ENCODE data around the gene CD320.
"Not testable (repeated sequence)": the region's sequence is repeated elsewhere in the genome, so short reads cannot be mapped to it uniquely, and the experiment has no call there.

Gene CD320

DNA sequence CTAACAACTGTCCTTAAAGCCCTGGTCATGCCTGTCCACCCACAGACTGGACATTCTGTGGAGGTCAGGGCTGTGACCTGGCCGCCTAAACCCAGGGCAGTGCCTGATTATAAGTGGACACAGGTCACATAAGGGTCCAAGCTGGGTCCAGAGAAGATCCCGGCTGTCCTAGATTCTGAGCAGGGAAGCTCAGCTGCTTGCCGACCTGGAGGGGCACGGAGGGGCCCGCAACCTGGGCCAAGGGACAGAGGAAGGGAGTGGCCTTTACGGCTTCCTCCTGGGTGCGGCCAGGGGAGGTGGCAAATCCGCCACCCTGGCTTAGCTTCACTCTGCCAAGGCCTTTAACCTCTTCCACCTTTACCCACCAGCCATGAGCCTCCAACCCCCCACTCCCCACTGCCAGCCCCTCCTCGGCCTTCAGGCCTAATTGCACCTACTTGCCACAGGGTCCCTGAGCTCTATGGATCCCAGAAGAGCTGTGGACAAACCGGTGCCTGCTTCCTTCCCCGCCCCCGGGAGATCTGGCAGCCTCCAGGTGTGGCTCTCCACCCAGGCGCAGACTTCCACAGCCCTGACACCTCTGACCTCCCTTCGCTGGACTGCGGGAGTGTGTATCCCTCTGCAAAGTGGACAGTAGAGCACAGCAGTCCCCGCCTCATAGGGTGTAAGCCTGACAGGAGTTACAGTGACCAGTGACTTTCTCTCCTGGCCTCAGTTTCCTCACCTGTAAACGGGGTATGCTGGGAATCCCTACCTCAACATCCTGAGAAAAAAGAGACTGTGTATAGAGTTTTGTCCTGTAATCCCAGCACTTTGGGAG is 1.7 kb downstream of the CD320 start:
- H3K9ac ChIP-seq (ENCODE audit: low read length): no peak overlapping the region
- H3K27ac ChIP-seq (ENCODE audit: low read depth, low read length): no peak overlapping the region
- peaks cover 34% of the 10 kb centered on the region for H3K36me3 ChIP-seq (ENCODE audit: control insufficient read depth, insufficient read depth, low read length)
- peaks cover 25% of the 10 kb centered on the region; the same call in 1 of the 2 replicates for H3K4me1 ChIP-seq (ENCODE audit: control insufficient read depth, insufficient read depth, low read length)
- no peak overlapping the region; the same call in 1 of the 2 replicates for H3K4me3 ChIP-seq (ENCODE audit: low read depth, low read length)
- H3K27me3 ChIP-seq (ENCODE audit: control insufficient read depth, insufficient read depth, low read length): no peaks in the 10 kb centered on the region
- H3K9me3 ChIP-seq (ENCODE audit: control insufficient read depth, insufficient read depth, low read depth, low read length): no peaks in the 10 kb centered on the region

DNA sequence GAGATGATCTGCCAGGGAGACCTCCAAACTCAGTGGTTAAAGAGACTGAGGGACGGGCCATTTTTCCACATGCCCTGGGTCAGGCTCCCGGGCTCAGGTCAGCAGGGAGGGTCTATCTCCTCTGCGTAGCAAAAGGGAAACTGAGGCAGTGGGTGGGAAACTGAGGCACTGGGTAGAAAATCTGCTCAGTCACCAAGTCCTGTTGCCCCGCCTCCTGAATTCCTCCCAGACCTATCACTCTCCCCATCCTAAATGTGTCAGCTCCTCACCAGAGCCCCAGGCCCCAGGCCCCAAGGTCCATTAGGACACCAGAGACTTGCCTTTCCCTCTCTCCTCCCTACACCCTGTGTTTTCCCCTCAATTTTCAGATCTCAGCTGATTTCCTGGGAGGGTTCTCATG is 2.4 kb downstream of the CD320 start:
- Histone ChIP-seq H3K9me3 (ENCODE audit: control insufficient read depth, insufficient read depth, low read depth, low read length) (no peaks in the 10 kb centered on the region), H3K9ac (ENCODE audit: low read length) (no peak overlapping the region), H3K36me3 (ENCODE audit: control insufficient read depth, insufficient read depth, low read length) (peaks cover 27% of the 10 kb centered on the region), H3K4me1 (ENCODE audit: control insufficient read depth, insufficient read depth, low read length) (peaks cover 25% of the 10 kb centered on the region; the same call in 1 of the 2 replicates), H3K27me3 (ENCODE audit: control insufficient read depth, insufficient read depth, low read length) (no peaks in the 10 kb centered on the region), H3K4me3 (ENCODE audit: low read depth, low read length) (no peak overlapping the region), H3K27ac (ENCODE audit: low read depth, low read length) (no peak overlapping the region)

- Histone ChIP-seq H3K9ac (ENCODE audit: low read length) (no peak overlapping the region), H3K27me3 (ENCODE audit: control insufficient read depth, insufficient read depth, low read length) (no peaks in the 10 kb centered on the region), H3K4me3 (ENCODE audit: low read depth, low read length) (0 out of 2 replicates have a peak overlapping the region, but pooled peaks have one; percentile 21), H3K36me3 (ENCODE audit: control insufficient read depth, insufficient read depth, low read length) (peaks cover 23% of the 10 kb centered on the region), H3K9me3 (ENCODE audit: control insufficient read depth, insufficient read depth, low read depth, low read length) (no peaks in the 10 kb centered on the region), H3K4me1 (ENCODE audit: control insufficient read depth, insufficient read depth, low read length) (peaks cover 25% of the 10 kb centered on the region; the same call in 1 of the 2 replicates), H3K27ac (ENCODE audit: low read depth, low read length) (no peak overlapping the region)
Observed at GRCh38 chr19:8304841-8305621, 3.1 kb downstream of the CD320 start.

- Histone ChIP-seq H3K36me3 (ENCODE audit: control insufficient read depth, insufficient read depth, low read length) (peaks cover 15% of the 10 kb centered on the region), H3K4me3 (ENCODE audit: low read depth, low read length) (no peak overlapping the region), H3K9ac (ENCODE audit: low read length) (no peak overlapping the region), H3K27ac (ENCODE audit: low read depth, low read length) (no peak overlapping the region), H3K27me3 (ENCODE audit: control insufficient read depth, insufficient read depth, low read length) (no peaks in the 10 kb centered on the region), H3K9me3 (ENCODE audit: control insufficient read depth, insufficient read depth, low read depth, low read length) (no peaks in the 10 kb centered on the region), H3K4me1 (ENCODE audit: control insufficient read depth, insufficient read depth, low read length) (peaks cover 18% of the 10 kb centered on the region; the same call in 1 of the 2 replicates)
Observed at GRCh38 chr19:8302734-8303133, 5.4 kb downstream of the CD320 start.

DNA sequence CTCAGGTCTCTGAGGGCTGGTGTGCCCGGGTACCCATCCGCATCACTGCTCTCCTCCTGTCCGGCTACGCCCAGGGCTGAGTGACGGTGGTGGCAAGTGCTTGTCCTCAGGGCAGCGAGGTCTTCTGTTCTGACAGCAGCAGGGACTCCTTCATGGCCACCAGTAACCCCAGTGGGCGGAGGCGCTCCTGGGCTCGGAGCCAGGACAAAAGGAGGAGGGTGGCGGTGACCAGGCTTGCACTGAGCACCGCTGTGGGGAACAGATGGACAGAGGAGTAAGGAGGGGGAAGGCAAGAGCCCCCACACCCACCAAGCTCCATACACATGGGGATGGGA is 5.8 kb downstream of the CD320 start:
- H3K9ac ChIP-seq (ENCODE audit: low read length): no peak overlapping the region
- no peaks in the 10 kb centered on the region for H3K9me3 ChIP-seq (ENCODE audit: control insufficient read depth, insufficient read depth, low read depth, low read length)
- no peaks in the 10 kb centered on the region for H3K27me3 ChIP-seq (ENCODE audit: control insufficient read depth, insufficient read depth, low read length)
- no peak overlapping the region for H3K27ac ChIP-seq (ENCODE audit: low read depth, low read length)
- peaks cover 14% of the 10 kb centered on the region; the same call in 1 of the 2 replicates for H3K4me1 ChIP-seq (ENCODE audit: control insufficient read depth, insufficient read depth, low read length)
- H3K36me3 ChIP-seq (ENCODE audit: control insufficient read depth, insufficient read depth, low read length): peaks cover 15% of the 10 kb centered on the region
- no peak overlapping the region for H3K4me3 ChIP-seq (ENCODE audit: low read depth, low read length)

- not testable (repeated sequence) for H3K9ac ChIP-seq (ENCODE audit: low read length); H3K36me3 ChIP-seq (ENCODE audit: control insufficient read depth, insufficient read depth, low read length); H3K4me3 ChIP-seq (ENCODE audit: low read depth, low read length); H3K9me3 ChIP-seq (ENCODE audit: control insufficient read depth, insufficient read depth, low read depth, low read length); H3K27me3 ChIP-seq (ENCODE audit: control insufficient read depth, insufficient read depth, low read length); H3K4me1 ChIP-seq (ENCODE audit: control insufficient read depth, insufficient read depth, low read length); H3K27ac ChIP-seq (ENCODE audit: low read depth, low read length)
Observed at GRCh38 chr19:8291337-8291736, 16.8 kb downstream of the CD320 start.

- not testable (repeated sequence) for H3K9ac ChIP-seq (ENCODE audit: low read length); H3K36me3 ChIP-seq (ENCODE audit: control insufficient read depth, insufficient read depth, low read length); H3K9me3 ChIP-seq (ENCODE audit: control insufficient read depth, insufficient read depth, low read depth, low read length); H3K27me3 ChIP-seq (ENCODE audit: control insufficient read depth, insufficient read depth, low read length); H3K4me3 ChIP-seq (ENCODE audit: low read depth, low read length); H3K4me1 ChIP-seq (ENCODE audit: control insufficient read depth, insufficient read depth, low read length); H3K27ac ChIP-seq (ENCODE audit: low read depth, low read length)
Observed at GRCh38 chr19:8276508-8276907, 31.6 kb downstream of the CD320 start.

DNA sequence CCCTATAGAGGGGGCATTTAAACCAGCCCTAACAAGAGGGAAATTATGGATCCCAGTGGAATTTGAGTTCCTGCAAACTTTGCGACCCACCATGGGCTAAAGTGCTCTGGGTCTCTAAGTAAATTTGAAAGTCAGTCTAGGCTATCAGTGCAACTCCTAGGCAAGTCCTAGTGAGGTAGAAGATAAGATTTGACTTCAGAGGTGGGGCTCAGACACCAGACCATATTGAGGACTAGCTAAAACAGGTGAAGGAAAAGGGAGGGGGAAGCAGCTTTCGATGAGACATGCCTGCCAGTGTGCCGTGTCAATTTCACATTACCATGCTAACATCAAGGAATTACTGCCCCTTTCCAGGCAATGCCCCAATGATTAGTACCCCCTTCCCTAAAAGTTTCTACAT is 38.4 kb downstream of the CD320 start:
- no peak overlapping the region for H3K4me3 ChIP-seq (ENCODE audit: low read depth, low read length)
- no peaks in the 10 kb centered on the region; the same call in 1 of the 2 replicates for H3K27me3 ChIP-seq (ENCODE audit: control insufficient read depth, insufficient read depth, low read length)
- H3K36me3 ChIP-seq (ENCODE audit: control insufficient read depth, insufficient read depth, low read length): no peaks in the 10 kb centered on the region
- H3K9me3 ChIP-seq (ENCODE audit: control insufficient read depth, insufficient read depth, low read depth, low read length): no peaks in the 10 kb centered on the region
- no peak overlapping the region for H3K27ac ChIP-seq (ENCODE audit: low read depth, low read length)
- no peak overlapping the region for H3K9ac ChIP-seq (ENCODE audit: low read length)
- H3K4me1 ChIP-seq (ENCODE audit: control insufficient read depth, insufficient read depth, low read length): peaks cover 5% of the 10 kb centered on the region

GRCh38 chr19:8265872-8266271 is 42.3 kb downstream of the CD320 start:
- H3K4me3 ChIP-seq (ENCODE audit: low read depth, low read length): no peak overlapping the region
- H3K9me3 ChIP-seq (ENCODE audit: control insufficient read depth, insufficient read depth, low read depth, low read length): no peaks in the 10 kb centered on the region
- peaks cover 5% of the 10 kb centered on the region for H3K4me1 ChIP-seq (ENCODE audit: control insufficient read depth, insufficient read depth, low read length)
- H3K36me3 ChIP-seq (ENCODE audit: control insufficient read depth, insufficient read depth, low read length): peaks cover 21% of the 10 kb centered on the region
- no peak overlapping the region for H3K9ac ChIP-seq (ENCODE audit: low read length)
- no peaks in the 10 kb centered on the region; the same call in 1 of the 2 replicates for H3K27me3 ChIP-seq (ENCODE audit: control insufficient read depth, insufficient read depth, low read length)
- H3K27ac ChIP-seq (ENCODE audit: low read depth, low read length): no peak overlapping the region

- not testable (repeated sequence) for H3K4me1 ChIP-seq (ENCODE audit: control insufficient read depth, insufficient read depth, low read length); H3K27me3 ChIP-seq (ENCODE audit: control insufficient read depth, insufficient read depth, low read length); H3K4me3 ChIP-seq (ENCODE audit: low read depth, low read length); H3K27ac ChIP-seq (ENCODE audit: low read depth, low read length); H3K9ac ChIP-seq (ENCODE audit: low read length); H3K9me3 ChIP-seq (ENCODE audit: control insufficient read depth, insufficient read depth, low read depth, low read length)
- peaks cover 29% of the 10 kb centered on the region for H3K36me3 ChIP-seq (ENCODE audit: control insufficient read depth, insufficient read depth, low read length)
Observed at GRCh38 chr19:8264248-8264647, 43.9 kb downstream of the CD320 start.

- Histone ChIP-seq H3K36me3 (ENCODE audit: control insufficient read depth, insufficient read depth, low read length) (peaks cover 44% of the 10 kb centered on the region), H3K27ac (ENCODE audit: low read depth, low read length) (no peak overlapping the region), H3K9me3 (ENCODE audit: control insufficient read depth, insufficient read depth, low read depth, low read length) (no peaks in the 10 kb centered on the region), H3K27me3 (ENCODE audit: control insufficient read depth, insufficient read depth, low read length) (no peaks in the 10 kb centered on the region), H3K4me1 (ENCODE audit: control insufficient read depth, insufficient read depth, low read length) (peaks cover 7% of the 10 kb centered on the region; the same call in 1 of the 2 replicates), H3K9ac (ENCODE audit: low read length) (no peak overlapping the region), H3K4me3 (ENCODE audit: low read depth, low read length) (no peak overlapping the region)
Observed at GRCh38 chr19:8262431-8262830, 45.7 kb downstream of the CD320 start.

Data from HUES6 (cell line).